ENCODE measurements around the gene RAB3B. TPM values are rescaled to one million over a fixed set of nuclear protein-coding genes. Genes with fewer than 3 reads are reported as not detected.

RAB3B gene
- total and polyA plus RNA-seq, 9 of the 15 experiments (the other 6 are each of a cell fraction or from before 2014, with no cell fraction given), result 0.07 to 0.47 (median 0.27) TPM

- no peak overlapping the region for H3K4me2 ChIP-seq (ENCODE audit: insufficient read depth, low read length)
- H3K9me1 ChIP-seq (ENCODE audit: control insufficient read depth, insufficient read depth, low read length), result no peaks in the 10 kb centered on the region
- no peaks in the 10 kb centered on the region for H3K9me3 ChIP-seq (replicated peaks; ENCODE audit: control insufficient read depth, insufficient read depth, low read depth, low read length)
- H4K20me1 ChIP-seq (replicated peaks; ENCODE audit: control insufficient read depth, insufficient read depth, low read length), result no peaks in the 10 kb centered on the region
- TF ChIP-seq FOSL1 (tag; conservative IDR thresholded peaks at IDR 0.05), result peak; percentile 63
- TF ChIP-seq NR4A1 (CRISPR knock-in tag; IDR thresholded peaks at IDR 0.05), result no peak
- 0 out of 2 replicates have a peak, but pooled peaks have one; percentile 24 for TF ChIP-seq NR4A1 (tag; IDR thresholded peaks at IDR 0.05)
- no peak for TF ChIP-seq KDM5B (IDR thresholded peaks at IDR 0.05; ENCODE audit: insufficient replicate concordance, low read depth, low read length)
- TF ChIP-seq MEF2A (IDR thresholded peaks at IDR 0.05; ENCODE audit: control insufficient read depth, low read depth, low read length), result 0 out of 2 replicates have a peak, but pooled peaks have one; percentile 2
- TF ChIP-seq SIX5 (IDR thresholded peaks at IDR 0.05; ENCODE audit: borderline replicate concordance in 1 of 2, insufficient read depth in 1 of 2, low read depth in 1 of 2, low read length in 2 of 2), result no peak
- no peak for TF ChIP-seq ZNF232 (CRISPR knock-in tag; IDR thresholded peaks at IDR 0.05)
- no peak overlapping the region for H2AFZ ChIP-seq (ENCODE audit: low read depth, low read length)
- 62% methylated on average over 1 of the region's 1 CpG for WGBS (ENCODE audit: insufficient coverage, low coverage, missing lambda C conversion rate)
- no peak for DNase-seq (ENCODE audit: extremely low read depth in 1 of 4, low spot score in 3 of 4)
- H3K36me3 ChIP-seq (ENCODE audit: control insufficient read depth, insufficient read depth, low read length), result no peaks in the 10 kb centered on the region
- ChIA-PET POLR2A (interaction anchor here (0.6 to 0.7 kb wide), 2 partner anchors 41 to 98 kb away, joined by 3 read pairs; no protein-coding TSS in a partner anchor), CTCF (ENCODE audit: low intra/inter-chr PET ratio) (no interaction called here)
- no peak overlapping the region for H3K4me3 ChIP-seq
- peaks cover 0 to 6% of the 10 kb centered on the region in 2 experiments; a peak in 4 of 5 replicates for H3K4me1 ChIP-seq (replicated peaks in 1 of 2; ENCODE audit: control insufficient read depth in 2 of 2, insufficient read depth in 2 of 2, low read length in 2 of 2)
- no peaks in the 10 kb centered on the region for H3K27me3 ChIP-seq (ENCODE audit: control insufficient read depth in 2 of 2, insufficient read depth in 2 of 2, low read length in 2 of 2)
- in situ Hi-C loops (cut with MboI), result no loop called here
- no peak overlapping the region for H3K9ac ChIP-seq (ENCODE audit: insufficient read depth in 1 of 2, low read depth in 2 of 2, low read length in 2 of 2)
- intact Hi-C loops (cut with micrococcal nuclease), result no loop called here
- BruUV-seq (replicated peaks), result no TSS peak
- no peaks in the 10 kb centered on the region for H3K79me2 ChIP-seq (ENCODE audit: control insufficient read depth, insufficient read depth, low read length)
- H3K27ac ChIP-seq (ENCODE audit: extremely low read depth, low read depth, low read length), result no peak overlapping the region
- ATAC-seq, result no peak
- no peak for FAIRE-seq
Observed at GRCh38 chr1:51973587-51974474, 16.7 kb downstream of the RAB3B start.
